NT2/D1 (cell line): ENCODE results near the gene USP28.

Source experiments
- YY1 ChIP-seq: IDR thresholded peaks from 2 replicates; pipeline ENCODE4 v1.6.1; 2011; ENCODE audit not compliant: insufficient read length, insufficient read depth
- ZNF274 ChIP-seq: IDR thresholded peaks from 2 replicates; pipeline ENCODE4 v1.6.1; 2011; ENCODE audit warnings: mild to moderate bottlenecking, low read depth, low read length

DNA sequence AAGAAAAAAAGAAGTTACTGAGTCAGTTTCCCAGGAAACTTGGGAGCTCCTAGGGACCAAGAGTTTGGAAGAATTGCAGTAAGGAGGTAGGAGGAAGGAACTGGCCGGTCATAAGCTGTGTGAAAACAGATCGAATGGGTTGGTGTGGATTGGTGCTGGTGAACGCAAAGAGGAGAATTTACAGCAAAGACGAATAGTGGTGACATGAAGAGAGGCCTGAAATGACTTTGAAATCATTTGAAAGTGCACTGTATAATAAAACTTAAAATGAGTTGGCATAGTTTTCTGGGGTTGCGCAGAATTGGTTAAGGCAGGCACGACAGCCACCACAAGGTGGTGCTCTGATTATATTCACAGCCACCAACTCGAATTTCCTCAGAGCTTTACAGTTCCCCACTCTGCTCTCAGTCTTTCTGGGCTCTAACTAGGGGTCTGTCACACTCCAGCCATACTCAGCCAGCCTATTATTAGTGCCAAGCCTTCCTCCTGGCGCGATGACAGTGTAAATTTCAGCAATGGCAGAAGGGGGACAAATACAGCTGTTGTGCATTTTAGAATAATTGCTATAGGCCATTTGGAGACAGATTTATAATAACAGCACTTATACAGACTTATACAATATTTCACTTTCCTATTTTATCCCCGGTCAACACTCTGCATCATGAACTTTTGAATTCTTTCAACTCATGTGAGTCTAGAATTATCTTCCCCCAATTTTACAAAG is 20.9 kb upstream of the USP28 start:
- TF ChIP-seq YY1 (no peak), ZNF274 (no peak)
